HG02840 (cell line): Measurements from ENCODE around the gene LAMB1.

Experiments
- ATAC-seq: cut with Tn5 transposase; IDR thresholded peaks from one replicate; pipeline ENCODE4 v1.9.1; 2021; ENCODE audit warnings: mild to moderate bottlenecking, moderate library complexity, moderate number of reproducible peaks; ENCODE audit not compliant: unreplicated experiment, low FRiP score

LAMB1 gene

DNA sequence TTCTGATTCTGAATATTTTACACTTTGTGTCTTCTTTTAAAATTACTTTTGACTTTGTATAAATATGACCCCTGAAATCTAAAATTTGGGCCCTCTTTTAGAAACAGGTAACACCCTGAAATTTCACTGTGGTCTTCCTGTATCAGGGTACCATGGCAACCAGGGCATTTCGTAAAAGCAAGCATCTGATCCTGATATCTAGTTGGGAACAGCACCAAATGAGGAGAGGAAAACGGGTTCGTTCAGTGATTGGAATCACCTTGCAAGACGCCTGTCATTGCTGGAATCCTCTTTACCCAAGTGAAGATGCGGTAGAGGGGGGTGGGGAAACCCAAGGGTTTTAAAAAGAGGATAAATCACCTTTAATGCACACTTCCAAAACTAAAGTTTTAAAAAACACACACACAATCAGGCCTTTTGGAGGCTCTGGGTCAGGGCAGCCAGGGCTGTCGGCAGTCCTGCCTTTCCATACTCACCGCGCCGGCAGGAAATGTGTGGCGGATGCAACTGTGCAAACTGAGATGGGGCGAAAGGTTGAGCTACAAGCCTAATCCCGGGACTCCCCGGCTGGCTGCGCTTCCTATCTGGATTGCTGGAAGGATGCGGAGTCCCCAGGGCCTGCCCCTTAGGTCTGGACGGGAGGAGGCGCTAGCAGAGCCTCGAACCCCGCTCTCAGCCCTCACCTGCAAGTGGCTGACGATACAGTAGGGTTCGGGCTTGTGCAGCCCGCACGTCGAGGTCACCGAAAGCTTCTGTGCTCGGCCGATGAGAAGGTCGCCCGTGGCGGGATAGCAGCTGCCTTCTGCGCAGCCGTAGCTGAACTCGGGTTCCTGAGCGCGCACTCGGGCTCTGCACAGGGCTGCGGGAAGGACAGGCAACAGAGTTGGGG is 1.8 kb downstream of the LAMB1 start:
- no peak for ATAC-seq

DNA sequence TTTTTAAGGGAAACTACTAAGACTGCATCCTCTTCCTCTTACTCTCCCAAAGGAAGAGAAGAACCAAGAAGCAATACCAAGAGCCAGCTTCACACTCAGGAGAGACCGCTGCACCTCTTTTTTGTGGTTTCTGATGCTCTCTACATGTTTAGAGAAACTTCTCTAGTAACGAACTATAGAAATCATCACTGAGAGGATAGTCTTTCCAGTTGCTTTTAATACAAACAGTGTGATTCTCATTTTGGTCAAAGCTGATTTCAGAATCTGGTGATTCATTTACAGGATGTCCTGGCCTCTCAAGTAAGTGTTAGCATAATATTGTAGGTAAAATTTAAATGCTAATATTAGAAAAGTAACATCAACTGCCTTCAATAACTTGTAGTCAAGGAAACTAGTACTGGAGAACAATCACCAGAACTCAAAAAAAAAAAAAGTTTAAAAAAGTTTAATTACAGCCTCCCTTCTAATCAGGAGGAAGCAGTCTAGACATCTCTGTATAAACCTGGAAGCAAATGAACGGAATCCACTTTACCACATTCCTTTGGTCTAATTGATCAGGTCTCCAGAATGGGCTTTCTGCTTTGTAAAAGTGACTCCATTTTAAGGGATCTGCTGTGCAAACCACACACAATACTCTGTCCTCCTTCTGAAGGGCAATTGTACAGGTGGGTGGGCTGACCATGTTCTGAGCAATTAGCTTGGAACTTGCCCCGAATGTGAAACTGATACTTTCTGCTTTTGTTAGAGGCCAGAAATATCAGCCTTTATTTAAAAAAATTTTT is 3.0 kb downstream of the LAMB1 start:
- no peak for ATAC-seq

DNA sequence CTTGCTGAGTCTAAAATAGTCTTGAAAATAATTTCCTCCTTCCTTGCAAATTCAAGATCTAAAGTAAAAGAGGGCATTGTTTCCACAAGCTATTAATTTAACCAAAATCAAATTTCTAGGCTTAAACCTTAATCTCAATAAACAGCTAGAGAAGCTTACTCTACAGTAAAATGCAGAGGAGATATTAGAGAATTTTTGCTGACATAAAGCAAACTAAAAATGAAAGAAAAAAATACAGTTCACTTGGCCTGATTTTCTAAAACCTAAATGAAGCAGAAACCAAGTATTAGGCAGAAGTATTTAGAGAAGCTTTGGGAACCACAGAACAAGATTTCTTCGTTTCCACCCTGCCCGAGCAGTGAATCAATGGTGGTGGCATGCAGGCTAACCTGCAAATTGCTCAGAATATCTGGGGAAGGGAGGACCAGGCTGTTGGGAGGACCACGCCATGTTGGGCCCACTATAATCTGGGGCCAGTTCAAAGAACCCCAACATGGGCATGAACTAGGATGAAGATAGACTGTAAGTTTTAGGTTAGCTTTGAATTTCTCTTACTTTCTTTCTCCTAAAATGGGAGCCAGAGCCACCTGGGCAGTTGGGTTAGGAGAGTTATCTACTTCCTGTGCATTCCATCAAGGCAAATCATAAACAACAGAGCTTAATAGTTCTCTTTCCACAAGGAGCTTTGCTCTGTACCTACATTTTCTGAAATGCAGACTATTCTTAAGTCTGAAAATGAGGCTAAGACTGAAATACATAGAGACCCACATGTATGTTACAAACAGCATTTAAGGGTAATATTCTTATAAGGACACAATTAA is 4.1 kb downstream of the LAMB1 start:
- no peak for ATAC-seq

DNA sequence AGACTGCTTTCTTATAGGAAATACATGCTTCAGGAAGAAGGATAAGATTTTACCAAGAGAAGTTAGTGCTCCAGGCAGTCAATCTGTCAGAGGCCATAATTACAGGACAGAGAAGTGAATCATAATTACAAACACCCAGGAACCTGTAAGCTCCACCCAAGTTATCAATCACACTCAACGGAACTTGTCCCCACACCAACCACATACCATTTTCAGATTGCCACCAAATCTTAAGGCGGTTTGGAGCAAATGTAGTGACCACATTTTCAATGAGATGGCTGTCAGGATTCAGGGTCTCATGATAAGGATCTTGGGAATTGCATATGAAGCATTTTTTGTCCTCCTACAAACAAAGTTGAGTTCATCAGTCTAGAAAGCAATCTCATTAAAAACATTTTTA is 4.8 kb downstream of the LAMB1 start:
- no peak for ATAC-seq

DNA sequence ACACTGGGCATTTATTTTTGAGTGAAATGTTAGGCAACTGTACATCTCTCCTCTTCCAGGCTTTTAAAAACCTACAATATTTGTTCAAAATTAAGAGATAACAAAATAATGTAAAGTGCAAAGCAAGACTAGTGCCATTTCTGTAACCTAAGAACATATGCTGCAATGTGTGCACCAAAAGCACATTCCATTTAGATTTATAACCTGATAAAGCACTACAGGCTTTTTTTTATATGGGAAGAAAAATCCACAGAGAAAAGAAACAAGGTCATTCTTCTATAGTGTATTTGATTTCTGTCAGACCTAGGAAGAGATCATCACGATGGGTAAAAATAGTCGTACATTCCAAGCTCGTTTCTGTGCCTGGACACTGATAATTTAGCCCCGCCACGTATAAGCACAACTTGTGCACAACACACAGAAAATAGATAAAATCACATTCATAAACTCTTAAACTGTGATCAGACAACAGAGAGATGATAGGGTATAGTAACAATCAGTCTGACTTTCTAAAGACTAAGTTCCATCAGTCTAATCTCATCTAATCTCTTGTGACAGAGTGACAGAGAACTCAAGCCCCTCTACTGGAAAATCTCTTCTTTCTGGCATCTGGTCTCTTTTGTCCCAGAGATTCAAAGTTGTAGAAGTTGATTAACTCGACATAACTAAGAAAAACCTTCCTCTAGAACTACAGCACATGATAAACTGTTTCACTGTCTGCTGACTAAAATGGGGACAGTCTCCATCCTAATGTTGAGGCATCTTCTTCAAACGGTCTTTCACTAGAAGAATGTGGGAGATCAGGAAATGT is 6.7 kb downstream of the LAMB1 start:
- ATAC-seq: no peak

DNA sequence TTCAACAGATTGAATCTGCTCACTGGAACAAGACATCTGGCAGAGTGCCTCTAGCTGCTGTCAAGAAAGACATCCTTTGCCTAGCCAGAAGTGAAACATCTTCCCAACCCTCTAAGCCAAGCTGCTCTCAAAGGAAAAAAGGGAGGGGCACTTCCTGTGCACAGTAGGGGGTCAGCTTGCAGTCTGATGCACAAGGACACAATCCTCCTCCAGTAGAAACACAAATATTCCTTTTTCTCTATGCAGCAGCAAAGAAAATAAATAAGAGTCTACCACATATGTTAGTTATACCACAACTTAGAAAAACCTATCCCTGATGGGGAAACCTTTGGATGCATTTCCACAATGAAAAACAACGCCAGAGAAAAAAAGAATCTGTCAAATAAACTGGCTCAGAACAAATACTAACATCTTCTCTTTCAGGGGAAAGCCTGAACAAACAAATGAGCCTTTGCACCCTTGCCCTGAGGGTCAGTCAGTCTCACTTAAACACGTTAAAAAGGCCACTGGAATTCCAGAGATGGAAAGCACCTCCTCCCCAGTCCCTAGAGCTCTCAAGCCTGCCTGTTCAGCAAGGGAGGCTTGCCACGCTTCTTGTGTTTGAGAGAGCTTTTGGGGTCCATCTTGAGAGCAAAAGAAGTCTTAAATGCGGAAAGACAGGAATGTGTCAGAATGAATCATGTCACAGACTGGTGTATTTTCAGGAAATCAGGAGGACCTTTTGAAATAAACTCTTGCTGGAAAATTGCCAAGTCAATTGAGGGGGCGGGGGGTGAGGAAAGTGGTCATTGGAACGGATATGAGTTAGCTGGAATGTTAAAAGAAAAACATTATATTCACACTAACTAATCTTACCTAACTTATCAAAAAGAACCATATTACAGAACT is 7.5 kb downstream of the LAMB1 start:
- no peak for ATAC-seq

DNA sequence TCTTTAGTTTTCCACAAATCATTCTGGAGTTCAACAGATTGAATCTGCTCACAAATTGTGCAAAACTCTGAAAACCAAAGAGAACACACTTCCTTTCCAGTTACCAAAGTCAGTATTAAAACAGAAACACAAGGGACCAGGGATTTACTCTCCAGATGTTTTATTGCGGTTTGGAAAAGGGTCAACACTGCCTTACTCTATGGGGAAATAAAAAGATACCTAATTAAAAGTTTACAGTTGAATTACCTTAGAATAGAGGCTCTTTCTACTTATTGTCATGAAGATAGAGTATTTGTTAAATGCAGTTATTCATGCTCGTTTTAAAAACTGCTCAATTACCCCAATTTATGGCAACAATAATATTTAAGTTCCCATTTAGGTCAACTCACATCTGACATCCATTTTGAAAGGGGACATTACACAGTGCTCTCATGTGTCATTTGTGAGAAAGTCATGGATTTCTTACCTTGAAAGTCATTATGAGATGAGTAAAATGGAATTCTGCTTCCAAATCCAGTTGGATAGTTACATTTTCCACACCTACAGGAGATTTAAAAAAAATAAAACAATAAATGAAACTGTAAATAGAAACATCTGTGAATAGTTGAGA is 8.4 kb downstream of the LAMB1 start:
- ATAC-seq: no peak

DNA sequence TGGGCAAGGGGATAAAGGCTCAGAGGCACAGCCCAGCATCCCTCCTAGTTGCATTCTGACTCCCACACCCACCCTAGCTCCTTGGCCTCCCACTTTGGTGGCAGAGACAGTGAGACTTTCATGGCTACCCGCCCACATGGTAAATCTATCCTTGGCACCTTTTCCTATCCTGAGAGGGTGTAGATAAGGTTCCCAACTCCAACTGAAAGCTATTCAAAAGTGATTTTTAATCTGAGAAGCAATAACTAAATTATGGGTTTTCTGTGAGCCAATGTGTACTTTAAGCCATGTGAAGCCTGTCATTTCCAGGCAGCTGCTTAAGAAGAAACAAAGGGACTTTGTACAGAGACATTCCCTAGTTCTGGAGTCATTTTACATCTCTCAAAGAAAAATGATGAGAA is 9.1 kb downstream of the LAMB1 start:
- ATAC-seq: no peak

DNA sequence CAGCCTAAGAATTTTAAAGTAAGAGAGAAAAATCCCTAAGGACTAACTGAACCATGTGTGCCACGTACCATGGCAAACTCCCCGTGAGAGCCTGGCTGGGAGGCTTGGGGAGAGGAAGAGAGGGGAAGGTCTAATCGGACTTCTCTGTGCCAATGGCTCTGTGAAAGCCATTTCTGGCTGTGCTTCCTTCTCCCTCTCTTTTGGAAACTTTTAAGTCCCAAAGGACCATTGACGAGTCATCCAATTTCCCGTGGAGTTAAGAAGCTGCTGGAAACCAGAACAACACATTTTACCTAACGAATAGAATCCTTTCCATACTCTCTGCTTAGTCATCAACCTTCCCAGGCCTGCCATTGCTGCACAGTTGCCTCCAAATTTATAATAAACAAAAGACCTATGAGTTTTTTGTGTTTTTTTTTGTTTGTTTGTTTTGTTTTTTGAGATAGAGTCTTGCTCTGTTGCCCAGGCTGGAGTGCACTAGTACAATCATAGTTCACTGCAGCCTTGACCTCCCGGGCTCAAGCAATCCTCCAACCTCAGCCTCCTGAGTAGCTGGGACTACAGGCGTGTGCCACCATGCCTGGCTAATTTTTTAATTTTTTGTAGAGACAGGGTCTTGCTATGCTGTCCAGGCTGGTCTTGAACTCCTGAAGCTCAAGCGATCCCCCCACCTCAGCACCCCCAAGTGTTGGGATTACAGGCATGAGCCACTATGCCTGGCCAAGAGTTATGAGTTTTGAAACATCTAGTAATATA is 13.2 kb downstream of the LAMB1 start:
- no peak for ATAC-seq

DNA sequence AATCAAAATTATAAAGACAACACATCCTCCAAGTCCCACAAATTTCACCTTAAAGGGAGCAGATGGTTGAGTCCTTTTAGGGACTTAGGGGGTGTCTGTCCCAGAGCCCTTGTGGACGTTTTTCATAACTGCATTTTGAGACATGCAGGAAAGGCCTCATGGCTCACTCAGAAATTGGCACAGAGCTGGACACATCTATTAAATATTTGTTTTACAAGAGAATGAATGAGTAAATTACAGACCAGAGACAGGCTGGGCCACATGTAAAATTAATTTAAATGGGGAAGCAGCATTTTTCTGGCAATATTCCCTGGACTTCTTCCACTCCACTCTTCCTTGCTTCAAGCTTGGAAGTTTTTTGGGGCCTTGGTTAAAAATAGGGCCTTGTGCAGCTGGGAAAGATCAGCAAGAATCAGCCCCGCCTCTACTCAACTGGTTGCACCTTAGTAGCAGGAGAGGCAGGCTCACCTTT is 20.0 kb downstream of the LAMB1 start:
- ATAC-seq: no peak

DNA sequence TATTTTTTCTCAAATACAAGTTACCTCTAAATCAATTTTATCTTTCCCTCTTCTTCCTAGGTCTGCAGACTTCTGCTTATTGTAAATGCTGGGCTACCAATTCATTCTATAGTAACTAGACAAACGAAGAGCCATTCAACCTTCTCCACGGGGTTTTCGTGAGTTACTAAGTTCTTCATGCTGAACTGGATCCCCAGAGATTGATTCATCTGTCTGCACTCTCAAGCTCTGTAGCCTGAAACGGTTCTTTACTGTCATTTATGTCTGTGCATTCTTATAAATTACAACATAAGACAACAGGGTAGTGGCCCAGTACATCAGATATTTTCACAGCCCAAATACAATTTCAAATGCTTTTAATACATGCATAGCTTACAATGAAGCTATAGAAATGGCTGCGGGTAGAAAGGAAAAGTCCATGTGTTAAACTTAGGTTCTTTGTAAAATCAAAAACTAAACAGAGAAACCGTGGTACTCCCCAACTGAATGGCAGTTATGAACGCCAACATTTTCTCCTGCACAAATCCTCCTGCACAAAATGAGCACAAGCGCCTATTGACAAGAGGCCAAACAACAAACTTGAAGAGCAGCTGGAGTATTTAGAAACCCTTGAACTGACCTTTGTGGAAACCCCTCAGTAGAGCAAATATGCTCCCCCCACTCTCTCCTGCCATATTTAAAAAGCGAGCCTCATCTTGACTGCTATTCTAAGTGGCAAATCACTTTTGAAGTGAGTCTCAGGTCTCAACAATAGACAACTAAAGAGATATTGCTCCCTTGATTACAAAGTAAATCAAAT is 20.7 kb downstream of the LAMB1 start:
- ATAC-seq: no peak

DNA sequence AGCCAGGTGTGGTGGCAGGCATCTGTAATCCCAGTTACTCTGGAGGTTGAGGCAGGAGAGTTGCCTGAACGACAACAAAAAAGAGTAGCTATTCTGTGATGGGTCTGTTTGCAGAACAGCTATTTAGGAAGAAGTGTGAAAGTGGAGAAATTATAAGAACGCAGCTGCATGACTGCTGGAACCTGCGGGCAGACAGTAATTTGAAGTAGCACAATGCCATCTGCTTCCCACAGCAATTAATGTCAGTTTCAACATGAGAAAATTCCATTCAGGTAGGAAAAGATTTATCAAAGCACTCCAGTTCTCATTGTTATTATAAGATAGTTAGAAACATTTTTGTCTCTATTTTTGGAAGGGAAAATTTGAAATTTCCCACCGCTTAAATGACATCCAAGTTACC is 21.5 kb downstream of the LAMB1 start:
- ATAC-seq: no peak

DNA sequence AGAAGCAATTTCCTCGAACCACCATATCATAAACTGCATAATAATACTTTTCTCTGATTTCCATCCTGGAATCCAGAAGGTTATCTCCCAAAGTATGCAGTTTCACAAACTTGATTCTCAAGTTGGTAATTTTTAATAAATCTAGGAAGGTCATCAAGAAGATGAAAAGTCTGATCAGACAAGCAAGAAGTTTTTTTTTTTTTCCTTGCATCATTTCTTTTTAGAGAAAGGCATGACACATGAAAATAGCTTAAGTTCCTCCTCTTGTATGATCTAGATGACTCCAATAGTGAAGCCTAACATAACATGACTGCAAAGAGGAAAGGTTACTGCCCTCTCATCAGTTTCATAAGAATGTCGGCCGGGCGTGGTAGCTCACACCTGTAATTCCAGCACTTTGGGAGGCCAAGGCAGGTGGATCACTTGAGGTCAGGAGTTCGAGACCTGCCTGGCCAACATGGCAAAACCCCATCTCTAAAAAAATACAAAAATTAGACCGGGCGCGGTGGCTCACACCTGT is 22.2 kb downstream of the LAMB1 start:
- ATAC-seq: no peak

DNA sequence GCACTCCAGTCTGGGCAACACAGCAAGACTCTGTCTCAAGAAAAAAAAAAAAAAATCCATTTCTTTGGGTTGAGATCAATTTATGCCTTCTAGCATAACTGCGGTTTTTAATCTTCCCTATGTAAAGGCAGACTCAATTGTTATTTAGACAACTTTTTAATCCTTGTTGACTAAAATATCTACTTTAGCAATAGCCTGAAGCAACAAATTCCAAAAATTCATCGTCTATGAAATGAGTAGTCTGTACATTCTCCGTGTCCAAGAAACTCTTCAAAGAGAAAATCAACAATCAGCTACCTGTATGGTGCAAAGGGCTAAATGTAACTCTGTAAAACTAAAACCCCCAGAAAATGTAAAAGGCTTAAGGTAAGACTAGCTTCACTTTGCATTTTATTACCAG is 22.8 kb downstream of the LAMB1 start:
- ATAC-seq: no peak

DNA sequence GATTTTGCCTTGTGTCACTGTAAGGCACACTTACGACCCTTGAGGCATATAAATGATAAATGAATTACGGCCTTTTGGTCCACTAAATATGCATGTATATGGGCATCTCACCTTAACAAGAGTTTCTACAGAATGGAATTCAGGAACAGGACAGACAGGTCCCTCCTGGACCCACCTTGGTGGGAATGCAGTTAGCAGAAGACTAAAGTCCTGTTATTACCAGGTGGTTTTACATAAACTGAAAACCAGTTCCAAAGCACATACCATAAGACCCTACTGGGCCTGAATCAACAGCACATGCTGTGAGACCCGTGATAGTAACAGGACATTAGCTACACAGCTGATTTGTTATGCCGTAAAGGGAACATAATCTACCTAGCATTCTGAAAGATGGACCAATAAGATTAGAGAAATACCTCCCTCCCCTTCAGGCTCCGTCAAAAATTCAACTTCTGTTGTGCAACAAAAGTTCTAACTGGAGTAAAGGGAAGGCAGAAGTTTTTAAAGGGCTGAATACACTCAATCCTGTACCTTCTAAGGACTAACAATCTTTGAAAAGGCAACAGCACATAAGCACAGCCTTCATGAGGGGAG is 24.0 kb downstream of the LAMB1 start:
- ATAC-seq: no peak

DNA sequence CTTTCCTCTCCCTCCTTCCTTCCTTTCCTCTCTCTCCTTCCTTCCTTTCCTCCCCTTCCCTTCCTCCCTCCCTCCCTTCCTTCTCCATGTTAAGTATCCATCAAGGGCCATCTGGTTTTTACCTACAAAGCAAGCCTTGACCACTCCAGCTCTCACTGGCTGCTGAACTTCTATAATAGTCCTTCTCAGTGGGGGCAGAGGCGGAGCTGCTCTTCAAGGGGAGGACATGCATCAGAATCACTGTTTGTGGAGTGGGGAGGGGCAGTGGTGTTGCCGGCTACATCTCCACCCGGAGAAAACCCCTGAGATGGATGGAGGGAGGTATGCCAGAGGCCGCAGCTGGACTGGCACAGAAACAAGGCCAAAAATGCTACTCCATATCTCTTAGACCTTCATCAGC is 25.9 kb downstream of the LAMB1 start:
- ATAC-seq: no peak
